GM18508 (cell line): Measurements from ENCODE around the gene FAM13A.
A peak's percentile ranks its signal among the peaks of the same experiment; 100 is the strongest.
"Not testable (repeated sequence)": the region's sequence is repeated elsewhere in the genome, so short reads cannot be mapped to it uniquely, and the experiment has no call there.

Experiments used
- ATAC-seq: cut with Tn5 transposase; IDR thresholded peaks from one replicate; pipeline ENCODE4 v1.9.1; 2021; ENCODE audit warnings: moderate number of reproducible peaks; ENCODE audit not compliant: insufficient read depth, unreplicated experiment

FAM13A gene

GRCh38 chr4:88965053-88965452 is 91.9 kb downstream of the FAM13A start:
- ATAC-seq: no peak

- peak; percentile 60 for ATAC-seq
These were observed 92.5 kb downstream of the FAM13A start for GRCh38 chr4:88964450-88964849.

- ATAC-seq: peak; percentile 24
These were observed 93.2 kb downstream of the FAM13A start for GRCh38 chr4:88963817-88964216.

GRCh38 chr4:88962396-88962795 is 94.6 kb downstream of the FAM13A start:
- no peak for ATAC-seq

GRCh38 chr4:88960576-88960975 is 96.4 kb downstream of the FAM13A start:
- ATAC-seq: no peak

GRCh38 chr4:88958080-88958479 is 98.9 kb downstream of the FAM13A start:
- no peak for ATAC-seq

- no peak for ATAC-seq
These were observed 99.4 kb downstream of the FAM13A start for GRCh38 chr4:88957570-88957969.

GRCh38 chr4:88955580-88956380 is 101.2 kb downstream of the FAM13A start:
- no peak for ATAC-seq

GRCh38 chr4:88953400-88953799 is 103.6 kb downstream of the FAM13A start:
- ATAC-seq: no peak

GRCh38 chr4:88952081-88952480 is 104.9 kb downstream of the FAM13A start:
- no peak for ATAC-seq

GRCh38 chr4:88949605-88950004 is 107.4 kb downstream of the FAM13A start:
- no peak for ATAC-seq

- no peak for ATAC-seq
These were observed 116.5 kb downstream of the FAM13A start for GRCh38 chr4:88940506-88940905.

- ATAC-seq: no peak
These were observed 117.3 kb downstream of the FAM13A start for GRCh38 chr4:88939697-88940096.

GRCh38 chr4:88938138-88938537 is 118.8 kb downstream of the FAM13A start:
- no peak for ATAC-seq

- ATAC-seq: no peak
These were observed 119.9 kb downstream of the FAM13A start for GRCh38 chr4:88937081-88937480.

- ATAC-seq: no peak
These were observed 123.4 kb downstream of the FAM13A start for GRCh38 chr4:88933414-88934160.

GRCh38 chr4:88928852-88929251 is 128.1 kb downstream of the FAM13A start:
- no peak for ATAC-seq

- ATAC-seq: no peak
These were observed 129.6 kb downstream of the FAM13A start for GRCh38 chr4:88927420-88927819.

- ATAC-seq: no peak
These were observed 137.9 kb downstream of the FAM13A start for GRCh38 chr4:88919056-88919455.

- not testable (repeated sequence) for ATAC-seq
These were observed 143.8 kb downstream of the FAM13A start for GRCh38 chr4:88913181-88913580.
